Activated T-helper 2 cell treated with anti-CD3 and anti-CD28 coated beads, Interferon-gamma antibody, Interleukin-2, Interleukin-4, amounts not matched to agents 10 μg/mL and 5 μg/mL and 100 μg/mL, durations not matched to agents 14 hours and 24 hours and 36 hours (primary cell): ENCODE data around the gene GRIK1. TPM values are rescaled to one million over a fixed set of nuclear protein-coding genes. Genes with fewer than 3 reads are reported as not detected.
"Not testable (repeated sequence)": the region's sequence is repeated elsewhere in the genome, so short reads cannot be mapped to it uniquely, and the experiment has no call there.

Source experiments
- DNase-seq: peaks from one replicate; pipeline ENCODE4 v3.0.0; 2021; ENCODE audit warnings: low spot score
- H3K27ac Mint-ChIP-seq: one replicate; pipeline ENCODE4 v1.8.0; 2021; ENCODE audit warnings: mixed read lengths
- H3K27me3 Mint-ChIP-seq: one replicate; pipeline ENCODE4 v1.8.0; 2021; ENCODE audit warnings: low read depth, mixed read lengths
- H3K36me3 Mint-ChIP-seq: one replicate; pipeline ENCODE4 v1.8.0; 2021; ENCODE audit warnings: low read depth, mixed read lengths
- H3K4me1 Mint-ChIP-seq: one replicate; pipeline ENCODE4 v1.8.0; 2021; ENCODE audit warnings: low read depth, mixed read lengths
- H3K4me3 Mint-ChIP-seq: one replicate; pipeline ENCODE4 v1.8.0; 2021; ENCODE audit warnings: low read depth, mild to moderate bottlenecking, moderate library complexity, mixed read lengths
- H3K9me3 Mint-ChIP-seq: one replicate; pipeline ENCODE4 v1.8.0; 2021; ENCODE audit warnings: mixed read lengths
- intact Hi-C: fragments of 100-400 bp; cut with micrococcal nuclease; formaldehyde crosslinking; loops from one replicate; pipeline ENCODE4 v1.15.1; 2023
- total RNA-seq: library from RNA; stranded (reverse); gene quantifications from 2 replicates; pipeline ENCODE4 v1.2.3, GENCODE V29; 2022

The GRIK1 gene
- not detected in 2 replicates for total RNA-seq

- peaks cover 31% of the 10 kb centered on the region for H3K27me3 Mint-ChIP-seq
- H3K27ac Mint-ChIP-seq: no peak within 1 kb of the TSS
- peaks cover 3% of the 10 kb centered on the region for H3K4me1 Mint-ChIP-seq
- DNase-seq: no peak
- H3K36me3 Mint-ChIP-seq: no peaks in the 10 kb centered on the region
- no peak within 1 kb of the TSS for H3K4me3 Mint-ChIP-seq
- intact Hi-C loops: no loop called here
- no peaks in the 10 kb centered on the region for H3K9me3 Mint-ChIP-seq
Observed at GRCh38 chr21:29939924-29940275, at the start of gene GRIK1. Gene GRIK1 (minus strand): TSS chr21:29939996.

GRCh38 chr21:29987762-29988161, 48.0 kb upstream of the GRIK1 start:
- Mint-ChIP-seq H3K4me3 (no peak overlapping the region), H3K36me3 (no peaks in the 10 kb centered on the region), H3K4me1 (no peaks in the 10 kb centered on the region), H3K27me3 (no peaks in the 10 kb centered on the region), H3K9me3 (peaks cover 5% of the 10 kb centered on the region), H3K27ac (no peak overlapping the region)
- intact Hi-C loops: no loop called here
- no peak for DNase-seq

- Mint-ChIP-seq H3K9me3 (peaks cover 5% of the 10 kb centered on the region), H3K27ac (no peak overlapping the region), H3K4me3 (no peak overlapping the region), H3K4me1 (no peaks in the 10 kb centered on the region), H3K36me3 (no peaks in the 10 kb centered on the region), H3K27me3 (no peaks in the 10 kb centered on the region)
- no peak for DNase-seq
- intact Hi-C loops: no loop called here
Observed at GRCh38 chr21:29985866-29986265, 46.1 kb upstream of the GRIK1 start.

DNA sequence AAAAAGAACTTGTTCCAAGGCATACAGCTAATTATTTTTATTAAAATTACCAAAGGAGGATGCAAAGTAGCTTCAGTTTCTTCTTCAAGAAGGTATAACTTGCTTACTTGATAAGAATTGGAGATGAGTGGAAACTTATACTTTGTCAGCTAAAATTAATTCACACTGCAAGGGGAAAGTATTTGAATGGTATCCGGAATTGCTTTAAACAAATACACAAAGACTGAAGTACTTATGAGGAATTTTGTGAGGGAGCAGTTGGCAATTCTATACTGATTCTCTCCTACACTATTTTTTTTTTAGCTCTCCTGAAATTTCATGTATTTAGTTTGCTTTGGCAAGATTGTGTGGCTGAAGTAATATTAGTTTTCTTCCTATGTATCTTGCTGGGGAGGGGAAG, 39.2 kb upstream of the GRIK1 start:
- Mint-ChIP-seq H3K27me3 (no peaks in the 10 kb centered on the region), H3K36me3 (no peaks in the 10 kb centered on the region), H3K4me1 (no peaks in the 10 kb centered on the region), H3K9me3 (no peaks in the 10 kb centered on the region), H3K4me3 (no peak overlapping the region), H3K27ac (no peak overlapping the region)
- intact Hi-C loops: no loop called here
- DNase-seq: no peak

- intact Hi-C loops: no loop called here
- no peak overlapping the region for H3K27ac Mint-ChIP-seq
- H3K36me3 Mint-ChIP-seq: no peaks in the 10 kb centered on the region
- no peak overlapping the region for H3K4me3 Mint-ChIP-seq
- H3K27me3 Mint-ChIP-seq: no peaks in the 10 kb centered on the region
- H3K4me1 Mint-ChIP-seq: no peaks in the 10 kb centered on the region
- DNase-seq: no peak
- H3K9me3 Mint-ChIP-seq: no peaks in the 10 kb centered on the region
Observed at GRCh38 chr21:29975776-29976175, 36.0 kb upstream of the GRIK1 start.

DNA sequence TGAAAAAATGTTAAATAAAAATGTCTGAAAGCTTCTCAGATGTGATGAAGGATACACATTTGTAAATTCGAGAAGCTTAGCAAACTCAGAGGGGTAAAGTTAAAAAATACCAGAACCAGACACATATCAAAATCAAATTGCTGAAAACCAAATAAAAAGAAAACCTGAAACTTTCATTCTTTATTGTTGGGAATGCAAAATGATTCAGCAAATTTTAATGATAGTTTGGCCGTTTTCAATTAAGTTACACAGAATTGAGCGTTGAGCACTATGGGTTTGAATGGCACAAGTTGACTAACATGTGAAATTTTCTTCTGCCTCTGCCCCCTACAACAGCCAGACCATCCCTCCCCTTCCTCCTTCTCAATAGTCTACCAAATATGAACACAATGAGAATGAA, 33.5 kb upstream of the GRIK1 start:
- DNase-seq: no peak
- no peak overlapping the region for H3K27ac Mint-ChIP-seq
- no peaks in the 10 kb centered on the region for H3K27me3 Mint-ChIP-seq
- no peak overlapping the region for H3K4me3 Mint-ChIP-seq
- no peaks in the 10 kb centered on the region for H3K9me3 Mint-ChIP-seq
- no peaks in the 10 kb centered on the region for H3K4me1 Mint-ChIP-seq
- no peaks in the 10 kb centered on the region for H3K36me3 Mint-ChIP-seq
- intact Hi-C loops: no loop called here

GRCh38 chr21:29961291-29962027, 21.7 kb upstream of the GRIK1 start:
- Mint-ChIP-seq H3K9me3 (no peaks in the 10 kb centered on the region), H3K4me1 (no peaks in the 10 kb centered on the region), H3K36me3 (no peaks in the 10 kb centered on the region), H3K27ac (no peak overlapping the region), H3K4me3 (no peak overlapping the region), H3K27me3 (no peaks in the 10 kb centered on the region)
- intact Hi-C loops: no loop called here
- DNase-seq: no peak

DNA sequence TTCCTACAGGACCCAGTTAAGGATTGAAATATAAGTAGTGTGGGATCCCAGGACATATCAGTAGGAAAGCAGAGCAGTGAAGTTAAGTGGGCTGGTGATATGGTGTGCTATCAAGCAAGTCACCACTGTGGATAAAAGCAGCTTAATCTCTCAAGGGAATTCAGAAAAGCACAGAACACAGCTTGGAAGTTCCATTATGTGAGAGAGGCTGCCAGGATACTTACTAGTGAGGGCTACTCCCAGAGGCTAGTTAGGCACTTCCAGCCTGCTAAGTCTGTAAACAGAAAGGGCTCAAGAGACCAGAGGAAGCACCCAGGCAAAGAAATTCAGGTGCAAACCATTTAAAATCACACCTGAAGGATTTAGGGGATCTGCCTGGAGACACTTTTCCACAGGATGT, 18.8 kb upstream of the GRIK1 start:
- H3K27ac Mint-ChIP-seq: no peak overlapping the region
- H3K36me3 Mint-ChIP-seq: no peaks in the 10 kb centered on the region

DNA sequence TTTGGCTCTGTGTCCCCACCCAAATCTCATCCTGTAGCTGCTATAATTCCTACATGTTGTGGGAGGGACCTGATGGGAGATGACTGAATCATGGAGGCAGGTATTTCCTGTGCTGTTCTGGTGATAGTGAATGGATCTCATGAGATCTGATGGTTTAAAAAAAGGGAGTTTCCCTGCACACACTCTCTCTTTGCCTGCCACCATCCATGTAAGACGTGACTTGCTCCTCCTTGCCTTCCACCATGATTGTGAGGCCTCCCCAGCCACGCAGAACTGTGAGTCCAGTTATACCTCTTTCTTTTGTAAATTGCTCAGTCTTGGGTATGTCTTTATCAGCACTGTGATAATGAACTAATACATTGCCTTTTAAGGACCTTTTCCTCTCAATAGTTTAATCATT, 18.2 kb upstream of the GRIK1 start:
- DNase-seq, H3K4me3 Mint-ChIP-seq, H3K9me3 Mint-ChIP-seq, H3K27me3 Mint-ChIP-seq, H3K4me1 Mint-ChIP-seq, H3K36me3 Mint-ChIP-seq, H3K27ac Mint-ChIP-seq, intact Hi-C loops: not testable (repeated sequence)

More for the DNA sequence above, 18.8 kb upstream of the GRIK1 start:
- no peak overlapping the region for H3K4me3 Mint-ChIP-seq
- intact Hi-C loops: no loop called here
- no peaks in the 10 kb centered on the region for H3K4me1 Mint-ChIP-seq
- H3K9me3 Mint-ChIP-seq: no peaks in the 10 kb centered on the region
- no peak for DNase-seq
- no peaks in the 10 kb centered on the region for H3K27me3 Mint-ChIP-seq

DNA sequence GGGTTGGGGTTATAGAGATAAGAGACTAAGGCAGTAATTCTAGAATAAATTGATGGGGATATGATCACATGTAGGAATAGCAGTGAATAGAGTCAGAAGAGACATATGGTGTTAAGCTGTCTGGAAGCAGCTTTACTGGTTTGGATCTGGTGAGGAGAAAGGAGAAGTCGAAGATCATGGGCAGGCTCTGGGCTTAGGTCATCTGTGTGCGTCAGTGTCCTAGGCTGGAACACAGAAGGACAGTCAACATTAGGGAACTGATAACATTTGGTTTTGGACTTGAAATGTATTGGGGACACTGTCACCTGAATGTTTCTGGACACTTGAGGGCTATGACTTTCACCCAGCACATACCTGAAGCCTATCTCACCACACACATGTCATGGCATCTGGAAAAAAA, 13.9 kb upstream of the GRIK1 start:
- Mint-ChIP-seq H3K27me3 (no peaks in the 10 kb centered on the region), H3K4me3 (no peak overlapping the region), H3K36me3 (no peaks in the 10 kb centered on the region), H3K4me1 (no peaks in the 10 kb centered on the region), H3K9me3 (no peaks in the 10 kb centered on the region), H3K27ac (no peak overlapping the region)
- DNase-seq: no peak
- intact Hi-C loops: no loop called here

GRCh38 chr21:29953072-29953471, 13.3 kb upstream of the GRIK1 start:
- Mint-ChIP-seq H3K27me3 (no peaks in the 10 kb centered on the region), H3K4me3 (no peak overlapping the region), H3K27ac (no peak overlapping the region), H3K9me3 (no peaks in the 10 kb centered on the region), H3K36me3 (no peaks in the 10 kb centered on the region), H3K4me1 (no peaks in the 10 kb centered on the region)
- no peak for DNase-seq
- intact Hi-C loops: no loop called here

GRCh38 chr21:29951911-29952310, 12.1 kb upstream of the GRIK1 start:
- DNase-seq: no peak
- no peaks in the 10 kb centered on the region for H3K4me1 Mint-ChIP-seq
- H3K36me3 Mint-ChIP-seq: no peaks in the 10 kb centered on the region
- no peaks in the 10 kb centered on the region for H3K27me3 Mint-ChIP-seq
- intact Hi-C loops: no loop called here
- H3K27ac Mint-ChIP-seq: no peak overlapping the region
- H3K9me3 Mint-ChIP-seq: no peaks in the 10 kb centered on the region
- H3K4me3 Mint-ChIP-seq: no peak overlapping the region

DNA sequence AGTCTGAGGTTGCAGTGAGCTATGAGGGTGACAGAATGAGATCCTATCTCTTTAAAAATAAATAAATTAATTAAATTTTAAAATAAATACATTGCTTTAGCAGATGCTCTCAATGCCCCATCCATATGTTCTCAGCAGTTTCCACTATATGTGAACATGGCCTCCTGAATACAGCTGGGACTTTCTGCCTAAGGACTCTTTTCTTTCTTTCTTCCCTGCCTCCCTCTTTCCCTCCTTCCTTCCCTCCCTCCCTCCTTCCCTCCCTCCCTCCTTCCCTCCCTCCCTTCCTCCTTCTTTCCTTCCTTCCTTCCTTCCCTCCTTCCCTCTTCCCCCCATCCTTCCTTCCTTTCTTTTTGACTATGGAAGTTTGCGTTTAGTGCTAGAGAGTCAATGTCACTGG, 10.2 kb upstream of the GRIK1 start:
- H3K27ac Mint-ChIP-seq: no peak overlapping the region
- H3K27me3 Mint-ChIP-seq: no peaks in the 10 kb centered on the region
- no peak overlapping the region for H3K4me3 Mint-ChIP-seq
- intact Hi-C loops: no loop called here
- no peaks in the 10 kb centered on the region for H3K9me3 Mint-ChIP-seq
- DNase-seq: no peak
- no peaks in the 10 kb centered on the region for H3K36me3 Mint-ChIP-seq
- H3K4me1 Mint-ChIP-seq: no peaks in the 10 kb centered on the region

- Mint-ChIP-seq H3K4me3 (no peak overlapping the region), H3K27me3 (no peaks in the 10 kb centered on the region), H3K9me3 (no peaks in the 10 kb centered on the region), H3K36me3 (no peaks in the 10 kb centered on the region), H3K27ac (no peak overlapping the region), H3K4me1 (no peaks in the 10 kb centered on the region)
- intact Hi-C loops: no loop called here
- no peak for DNase-seq
Observed at GRCh38 chr21:29947119-29947518, 7.3 kb upstream of the GRIK1 start.
